Measurements from ENCODE around the gene NR0B1. TPM values are rescaled to one million over a fixed set of nuclear protein-coding genes. Genes with fewer than 3 reads are reported as not detected.

NR0B1 gene, protein sequence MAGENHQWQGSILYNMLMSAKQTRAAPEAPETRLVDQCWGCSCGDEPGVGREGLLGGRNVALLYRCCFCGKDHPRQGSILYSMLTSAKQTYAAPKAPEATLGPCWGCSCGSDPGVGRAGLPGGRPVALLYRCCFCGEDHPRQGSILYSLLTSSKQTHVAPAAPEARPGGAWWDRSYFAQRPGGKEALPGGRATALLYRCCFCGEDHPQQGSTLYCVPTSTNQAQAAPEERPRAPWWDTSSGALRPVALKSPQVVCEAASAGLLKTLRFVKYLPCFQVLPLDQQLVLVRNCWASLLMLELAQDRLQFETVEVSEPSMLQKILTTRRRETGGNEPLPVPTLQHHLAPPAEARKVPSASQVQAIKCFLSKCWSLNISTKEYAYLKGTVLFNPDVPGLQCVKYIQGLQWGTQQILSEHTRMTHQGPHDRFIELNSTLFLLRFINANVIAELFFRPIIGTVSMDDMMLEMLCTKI
- total RNA-seq: not detected in 2 replicates

DNA sequence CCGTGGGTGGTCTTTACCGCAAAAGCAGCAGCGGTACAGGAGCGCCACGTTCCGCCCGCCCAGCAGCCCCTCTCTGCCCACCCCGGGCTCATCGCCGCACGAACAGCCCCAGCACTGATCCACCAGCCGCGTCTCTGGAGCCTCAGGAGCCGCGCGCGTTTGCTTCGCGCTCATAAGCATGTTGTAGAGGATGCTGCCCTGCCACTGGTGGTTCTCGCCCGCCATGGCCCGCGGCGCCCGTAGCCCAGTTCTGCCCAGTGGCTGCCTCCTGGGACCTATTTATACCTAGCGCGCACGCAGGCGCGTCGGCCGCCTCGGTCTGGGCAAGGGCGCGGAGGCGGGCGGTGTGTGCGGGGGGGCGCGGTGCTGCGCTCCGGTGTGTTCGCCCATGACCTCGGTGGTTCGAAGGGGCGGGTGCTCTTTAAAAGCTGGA, at the start of gene NR0B1:
NR0B1 (minus strand) TSS at position 252 of the 433 bp plus-strand sequence; CDS start at position 225, 27 bp downstream.

Other genes with a start within 250 kb of the NR0B1 start
- gene MAGEB2, start 93.8 kb downstream of the NR0B1 start, total RNA-seq: not detected in 2 replicates
- gene MAGEB3, start 78.7 kb downstream of the NR0B1 start, total RNA-seq: not detected in 2 replicates
- gene MAGEB4, start 67.4 kb downstream of the NR0B1 start, total RNA-seq: not detected in 2 replicates
- gene MAGEB1, start 62.2 kb downstream of the NR0B1 start, total RNA-seq: not detected in 2 replicates